Peyer's patch (tissue), 4 donors: ENCODE results near the gene BPIFA3. TPM values are rescaled to one million over a fixed set of nuclear protein-coding genes. Genes with fewer than 3 reads are reported as not detected.
A peak's percentile ranks its signal among the peaks of the same experiment; 100 is the strongest.

Experiments
- DNase-seq, 3 donors: peaks; one replicate each; pipeline ENCODE4 v3.0.0-alpha.2; 2017 to 2019
- H3K27ac ChIP-seq, 4 donors: fragments of 200-600 bp; sonication (generic); one replicate each; pipeline ENCODE4 v1.5.1; 2016 to 2019
- H3K27me3 ChIP-seq, 2 donors: fragments of 200-600 bp; sonication (generic); one replicate each; pipeline ENCODE4 v1.5.1; 2019
- H3K36me3 ChIP-seq, 3 donors: fragments of 200-600 bp; sonication (generic); one replicate each; pipeline ENCODE4 v1.5.1; 2016 to 2019
- H3K4me1 ChIP-seq, 4 donors: fragments of 200-600 bp; sonication (generic); one replicate each; pipeline ENCODE4 v1.5.1; 2016 to 2019
- H3K4me3 ChIP-seq, 4 donors: fragments of 200-600 bp; sonication (generic); 1 replicate in 3 of 4; 2 replicates in 1 of 4; pipeline ENCODE4 v1.5.1; 2016 to 2019; ENCODE audit warnings: mild to moderate bottlenecking in 1 of 4
- H3K9me3 ChIP-seq, 4 donors: fragments of 200-600 bp; sonication (generic); one replicate each; pipeline ENCODE4 v1.5.1; 2016 to 2019; ENCODE audit warnings: mild to moderate bottlenecking in 1 of 4
- POLR2A ChIP-seq, 2 donors: fragments of 450-650 bp; IDR thresholded peaks; one replicate each; pipeline ENCODE4 v1.5.1; 2017; ENCODE audit warnings: antibody characterized with exemption in 2 of 2, mild to moderate bottlenecking in 2 of 2, moderate library complexity in 2 of 2
- total RNA-seq, 4 donors: library from RNA; depleted of rRNA; stranded (reverse); fragments of >200 nt; gene quantifications; one replicate each; pipeline ENCODE4 v1.1.0, GENCODE V29; 2016
- TF ChIP-seq, protein P1 (sequence below), 6 experiments: fragments of 450-650 bp in 4 of 6; fragments of 200-600 bp in 2 of 6; sonication (generic) in 1 of 6; IDR thresholded peaks; one replicate each; pipeline ENCODE4 v1.5.1; 2017 to 2019; ENCODE audit warnings: antibody characterized with exemption in 6 of 6, mild to moderate bottlenecking in 3 of 6, moderate library complexity in 1 of 6

Gene BPIFA3
- total RNA-seq = not detected

DNA sequence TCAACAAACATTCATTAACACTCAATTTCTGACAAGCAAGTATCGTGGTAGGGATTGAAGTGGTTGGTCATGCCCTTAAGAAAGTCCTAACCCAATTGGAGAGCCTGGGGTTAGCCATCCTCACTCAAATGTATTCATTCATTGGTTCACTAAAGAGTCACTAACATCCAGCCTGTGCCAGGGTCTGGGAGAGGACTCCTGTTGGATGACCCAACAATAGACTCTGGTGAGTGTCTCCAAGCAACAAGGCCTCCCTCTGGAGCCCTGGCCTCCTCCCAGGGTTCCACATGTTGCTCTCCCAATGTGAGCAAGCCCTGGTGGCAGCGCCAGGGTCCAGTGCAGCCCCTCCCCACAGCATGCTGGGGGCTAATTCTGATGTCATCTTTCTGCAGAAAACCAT lies at the start of gene BPIFA3:
TSS of gene BPIFA3 (plus strand) at position 301 of the 400 bp plus-strand sequence. CDS start 185 bp downstream, outside the sequence.
- Histone ChIP-seq H3K4me1 (no peaks in the 10 kb centered on the region), H3K9me3 (no peaks in the 10 kb centered on the region), H3K4me3 (no peak within 1 kb of the TSS), H3K27me3 (no peaks in the 10 kb centered on the region), H3K36me3 (no peaks in the 10 kb centered on the region), H3K27ac (no peak within 1 kb of the TSS)
- no peak for DNase-seq
- no peak for TF ChIP-seq POLR2A (IDR thresholded peaks at IDR 0.05)
- TF ChIP-seq, protein P1, sequence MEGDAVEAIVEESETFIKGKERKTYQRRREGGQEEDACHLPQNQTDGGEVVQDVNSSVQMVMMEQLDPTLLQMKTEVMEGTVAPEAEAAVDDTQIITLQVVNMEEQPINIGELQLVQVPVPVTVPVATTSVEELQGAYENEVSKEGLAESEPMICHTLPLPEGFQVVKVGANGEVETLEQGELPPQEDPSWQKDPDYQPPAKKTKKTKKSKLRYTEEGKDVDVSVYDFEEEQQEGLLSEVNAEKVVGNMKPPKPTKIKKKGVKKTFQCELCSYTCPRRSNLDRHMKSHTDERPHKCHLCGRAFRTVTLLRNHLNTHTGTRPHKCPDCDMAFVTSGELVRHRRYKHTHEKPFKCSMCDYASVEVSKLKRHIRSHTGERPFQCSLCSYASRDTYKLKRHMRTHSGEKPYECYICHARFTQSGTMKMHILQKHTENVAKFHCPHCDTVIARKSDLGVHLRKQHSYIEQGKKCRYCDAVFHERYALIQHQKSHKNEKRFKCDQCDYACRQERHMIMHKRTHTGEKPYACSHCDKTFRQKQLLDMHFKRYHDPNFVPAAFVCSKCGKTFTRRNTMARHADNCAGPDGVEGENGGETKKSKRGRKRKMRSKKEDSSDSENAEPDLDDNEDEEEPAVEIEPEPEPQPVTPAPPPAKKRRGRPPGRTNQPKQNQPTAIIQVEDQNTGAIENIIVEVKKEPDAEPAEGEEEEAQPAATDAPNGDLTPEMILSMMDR (IDR thresholded peaks at IDR 0.05) = no peak

DNA sequence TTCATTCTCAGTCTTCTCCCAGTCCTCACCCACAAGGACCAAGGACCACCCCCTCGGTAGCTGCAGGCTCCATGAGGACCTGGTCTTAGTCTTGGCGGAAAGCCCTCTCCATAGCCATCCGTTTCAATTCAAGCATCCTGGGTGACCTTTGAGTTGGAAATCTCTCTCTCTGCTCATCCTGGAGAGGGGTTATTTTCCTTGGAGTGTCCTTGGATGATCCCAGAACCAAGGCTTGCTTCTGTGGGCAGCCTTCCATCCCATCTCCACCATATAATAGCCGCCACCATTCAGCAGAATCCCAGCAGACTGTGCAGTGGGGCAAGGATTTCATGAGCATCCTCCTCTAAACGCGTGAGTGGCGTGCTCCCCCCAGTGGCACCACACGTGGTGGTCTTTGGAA lies 49.3 kb upstream of the BPIFA3 start, which contains the start of gene BPIFA2:
TSS of gene BPIFA2 (plus strand) at position 301 of the 400 bp plus-strand sequence. CDS start 987 bp downstream, outside the sequence.
- peaks cover 0 to 6% (median 3%) of the 10 kb centered on the region in 4 donors for H3K9me3 ChIP-seq
- TF ChIP-seq, protein P1 (IDR thresholded peaks at IDR 0.05) = no peak
- TF ChIP-seq POLR2A (IDR thresholded peaks at IDR 0.05) = no peak
- no peak within 1 kb of the TSS for H3K4me3 ChIP-seq
- no peaks in the 10 kb centered on the region for H3K27me3 ChIP-seq
- no peaks in the 10 kb centered on the region for H3K36me3 ChIP-seq
- H3K27ac ChIP-seq = no peak within 1 kb of the TSS
- no peaks in the 10 kb centered on the region for H3K4me1 ChIP-seq
- DNase-seq = no peak

DNA sequence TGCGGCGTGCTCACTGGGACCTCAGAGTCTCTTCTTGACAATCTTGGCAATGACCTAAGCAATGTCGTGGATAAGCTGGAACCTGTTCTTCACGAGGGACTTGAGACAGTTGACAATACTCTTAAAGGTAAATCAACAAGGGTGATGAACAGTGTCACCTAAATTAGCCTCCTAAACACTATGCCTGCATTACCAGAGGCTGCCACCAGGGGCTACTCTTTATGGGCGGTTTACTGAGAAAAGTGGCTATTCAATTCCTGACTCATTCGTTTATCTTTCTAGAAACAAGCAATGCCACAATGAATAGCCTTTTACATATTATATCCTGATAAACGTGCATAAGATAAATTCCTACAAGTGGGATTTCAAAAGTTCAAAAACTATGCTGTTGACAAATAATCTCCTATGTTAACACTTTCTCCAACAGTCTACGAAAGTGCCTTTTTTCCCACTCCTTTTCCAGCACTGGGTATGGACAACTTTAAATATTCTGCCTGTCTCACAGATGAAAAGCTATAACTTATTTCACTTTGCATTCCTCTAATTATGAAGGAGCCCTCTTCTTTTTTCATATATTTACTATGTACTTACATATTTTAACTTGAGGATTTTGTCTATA lies 47.9 kb upstream of the BPIFA3 start:
- no peaks in the 10 kb centered on the region for H3K4me1 ChIP-seq
- no peak overlapping the region for H3K27ac ChIP-seq
- peaks cover 0 to 6% (median 3%) of the 10 kb centered on the region in 4 donors for H3K9me3 ChIP-seq
- no peak overlapping the region for H3K4me3 ChIP-seq
- no peaks in the 10 kb centered on the region for H3K27me3 ChIP-seq
- no peak for TF ChIP-seq POLR2A (IDR thresholded peaks at IDR 0.05)
- TF ChIP-seq, protein P1 (IDR thresholded peaks at IDR 0.05) = peak in 3 of 6 experiments; percentile 15 to 40 (median 26)
- no peaks in the 10 kb centered on the region for H3K36me3 ChIP-seq
- DNase-seq = no peak

DNA sequence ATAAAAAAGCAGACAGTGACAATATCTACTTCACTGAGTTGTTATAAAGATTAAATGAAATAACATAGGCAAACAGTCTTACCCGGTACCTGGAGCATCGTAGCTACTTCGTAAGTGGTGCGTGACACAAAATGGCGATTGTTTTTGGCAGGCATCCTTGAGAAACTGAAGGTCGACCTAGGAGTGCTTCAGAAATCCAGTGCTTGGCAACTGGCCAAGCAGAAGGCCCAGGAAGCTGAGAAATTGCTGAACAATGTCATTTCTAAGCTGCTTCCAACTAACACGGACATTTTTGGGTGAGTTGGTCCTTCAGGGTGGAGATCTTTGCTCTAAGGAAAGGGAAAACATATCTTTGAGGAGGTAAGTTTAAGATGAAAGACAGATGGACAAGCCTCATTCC lies 44.4 kb upstream of the BPIFA3 start:
- no peak for DNase-seq
- Histone ChIP-seq H3K27me3 (no peaks in the 10 kb centered on the region), H3K9me3 (peaks cover 0 to 6% (median 3%) of the 10 kb centered on the region in 4 donors), H3K4me3 (no peak overlapping the region), H3K27ac (no peak overlapping the region), H3K4me1 (no peaks in the 10 kb centered on the region), H3K36me3 (no peaks in the 10 kb centered on the region)
- no peak for TF ChIP-seq POLR2A (IDR thresholded peaks at IDR 0.05)
- TF ChIP-seq, protein P1 (IDR thresholded peaks at IDR 0.05) = no peak

DNA sequence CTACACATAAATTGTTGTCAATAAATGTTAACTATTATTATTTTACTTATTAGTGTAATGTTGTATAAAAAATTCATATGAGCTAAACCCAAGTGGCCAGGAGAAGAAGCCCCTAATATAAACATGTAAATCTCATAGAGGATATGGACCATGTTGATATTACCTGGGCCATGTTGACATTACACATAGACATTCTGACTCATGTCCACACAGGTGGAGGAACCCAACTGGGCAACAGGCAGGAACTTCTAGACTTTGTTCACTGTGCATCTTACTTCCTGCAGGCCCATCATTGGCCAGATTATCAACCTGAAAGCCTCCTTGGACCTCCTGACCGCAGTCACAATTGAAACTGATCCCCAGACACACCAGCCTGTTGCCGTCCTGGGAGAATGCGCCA lies 42.0 kb upstream of the BPIFA3 start:
- no peak for TF ChIP-seq POLR2A (IDR thresholded peaks at IDR 0.05)
- TF ChIP-seq, protein P1 (IDR thresholded peaks at IDR 0.05) = no peak
- Histone ChIP-seq H3K27me3 (no peaks in the 10 kb centered on the region), H3K4me3 (no peak overlapping the region), H3K4me1 (no peaks in the 10 kb centered on the region), H3K27ac (no peak overlapping the region), H3K9me3 (no peaks in the 10 kb centered on the region), H3K36me3 (no peaks in the 10 kb centered on the region)
- DNase-seq = no peak
